CD14-positive monocyte (primary cell): Measurements from ENCODE around the gene DERL3. TPM values are rescaled to one million over a fixed set of nuclear protein-coding genes. Genes with fewer than 3 reads are reported as not detected.
A peak's percentile ranks its signal among the peaks of the same experiment; 100 is the strongest.

ENCODE experiments used
- DNase-seq, 3 donors: peaks; one replicate each; pipeline ENCODE4 v3.0.0-alpha.2; 2011 to 2022
- H2AFZ ChIP-seq: 2 replicates; pipeline ENCODE4 v1.6.0; 2012; ENCODE audit warnings: mild to moderate bottlenecking, low read depth, low read length, inconsistent platforms; ENCODE audit not compliant: insufficient read depth, poor library complexity, severe bottlenecking
- H3K27ac ChIP-seq, 2 donors: 1 replicate in 1 of 2; 2 replicates in 1 of 2; pipeline ENCODE4 v1.5.1; 2012 to 2013; ENCODE audit warnings: low read length in 2 of 2, control low read depth in 1 of 2, inconsistent platforms in 1 of 2, low read depth in 1 of 2, mild to moderate bottlenecking in 1 of 2
- H3K27me3 ChIP-seq, 2 donors: one replicate each; pipeline versions ENCODE4 v1.6.0 to v1.6.1; 2011 to 2013; ENCODE audit warnings: low read length in 2 of 2; ENCODE audit not compliant: control insufficient read depth in 2 of 2, insufficient read depth in 2 of 2
- H3K36me3 ChIP-seq, 2 donors: replicated peaks in 1 of 2; 1 replicate in 1 of 2; 2 replicates in 1 of 2; pipeline versions ENCODE4 v1.5.1 to v1.6.1; 2012 to 2013; ENCODE audit warnings: low read length in 2 of 2, control low read depth in 1 of 2, inconsistent platforms in 1 of 2, mild to moderate bottlenecking in 1 of 2; ENCODE audit not compliant: insufficient read depth in 2 of 2, control insufficient read depth in 1 of 2
- H3K4me1 ChIP-seq, 2 donors: 1 replicate in 1 of 2; 2 replicates in 1 of 2; pipeline versions ENCODE4 v1.5.1 to v1.6.1; 2012 to 2013; ENCODE audit warnings: low read length in 2 of 2, control low read depth in 1 of 2, inconsistent platforms in 1 of 2, mild to moderate bottlenecking in 1 of 2, moderate library complexity in 1 of 2; ENCODE audit not compliant: insufficient read depth in 2 of 2, control insufficient read depth in 1 of 2
- H3K4me2 ChIP-seq: replicated peaks from 2 replicates; pipeline ENCODE3; 2012; ENCODE audit warnings: low read length, moderate library complexity, mild to moderate bottlenecking; ENCODE audit not compliant: poor library complexity, severe bottlenecking; ENCODE audit errors: extremely low read depth
- H3K4me3 ChIP-seq, 3 experiments: fragments of 200-600 bp in 1 of 3; sonication (generic) in 1 of 3; replicated peaks in 1 of 3; 1 replicate in 2 of 3; 2 replicates in 1 of 3; pipeline ENCODE4 v1.5.1; 2011 to 2013; ENCODE audit warnings: low read length in 3 of 3, mild to moderate bottlenecking in 3 of 3, control low read depth in 2 of 3, low read depth in 2 of 3, inconsistent platforms in 1 of 3, moderate library complexity in 1 of 3
- H3K79me2 ChIP-seq: 2 replicates; pipeline ENCODE4 v1.6.0; 2012; ENCODE audit warnings: mild to moderate bottlenecking, control low read depth, inconsistent platforms, low read length, moderate library complexity; ENCODE audit not compliant: insufficient read depth
- H3K9ac ChIP-seq: 2 replicates; pipeline ENCODE4 v1.6.0; 2017; ENCODE audit warnings: low read length, mild to moderate bottlenecking; ENCODE audit not compliant: insufficient read depth, poor library complexity, severe bottlenecking
- H3K9me3 ChIP-seq, 2 donors: replicated peaks in 1 of 2; 1 replicate in 1 of 2; 2 replicates in 1 of 2; pipeline versions ENCODE4 v1.5.1 to v1.6.1; 2012 to 2013; ENCODE audit warnings: low read length in 2 of 2, control low read depth in 1 of 2; ENCODE audit not compliant: control insufficient read depth in 1 of 2, insufficient read depth in 1 of 2
- H4K20me1 ChIP-seq: 2 replicates; pipeline ENCODE4 v1.6.0; 2012; ENCODE audit warnings: mild to moderate bottlenecking, low read length, control low read depth, moderate library complexity; ENCODE audit not compliant: insufficient read depth
- H3K27ac Mint-ChIP-seq, 7 donors: one replicate each; pipeline ENCODE4 v1.8.0; 2020; ENCODE audit warnings: mild to moderate bottlenecking in 7 of 7, mixed read lengths in 7 of 7, moderate library complexity in 6 of 7, inconsistent platforms in 2 of 7
- H3K27me3 Mint-ChIP-seq, 3 donors: one replicate each; pipeline ENCODE4 v1.8.0; 2021 to 2022; ENCODE audit warnings: low read depth in 3 of 3, mild to moderate bottlenecking in 3 of 3, mixed read lengths in 3 of 3, moderate library complexity in 3 of 3, inconsistent platforms in 1 of 3
- H3K36me3 Mint-ChIP-seq, 2 donors: one replicate each; pipeline ENCODE4 v1.8.0; 2020; ENCODE audit warnings: mixed read lengths in 2 of 2, inconsistent platforms in 1 of 2, mild to moderate bottlenecking in 1 of 2
- H3K4me1 Mint-ChIP-seq: one replicate; pipeline ENCODE4 v1.8.0; 2020; ENCODE audit warnings: mild to moderate bottlenecking, mixed read lengths
- H3K4me3 Mint-ChIP-seq, 2 donors: one replicate each; pipeline ENCODE4 v1.8.0; 2020; ENCODE audit warnings: mild to moderate bottlenecking in 2 of 2, mixed read lengths in 2 of 2, moderate library complexity in 1 of 2
- H3K9me3 Mint-ChIP-seq, 7 donors: one replicate each; pipeline ENCODE4 v1.8.0; 2020 to 2022; ENCODE audit warnings: mixed read lengths in 7 of 7, mild to moderate bottlenecking in 6 of 7, moderate library complexity in 6 of 7, inconsistent platforms in 2 of 7
- CTCF ChIP-seq: fragments of 200-600 bp; IDR thresholded peaks from one replicate; pipeline ENCODE4 v1.8.0; 2022; ENCODE audit warnings: antibody characterized with exemption, mild to moderate bottlenecking
- WGBS: methylation state at CpG from one replicate; pipeline ENCODE4 v1.1.5; 2013; ENCODE audit warnings: missing lambda C conversion rate; ENCODE audit not compliant: insufficient coverage; 5-methylcytosine and 5-hydroxymethylcytosine counted together
- intact Hi-C, 2 donors: fragments of 100-400 bp; cut with micrococcal nuclease; formaldehyde crosslinking; loops; one replicate each; pipeline versions ENCODE4 v1.15.0 to v1.15.1; 2023
- polyA plus RNA-seq, 3 donors: library from polyadenylated mRNA; depleted of rRNA in 1 of 3; unstranded in 2 of 3; stranded (reverse) in 1 of 3; fragments of 300-500 nt in 2 of 3; fragments of >200 nt in 1 of 3; fragmentation: Illumina TruSeq in 2 of 3; gene quantifications; 1 replicate in 2 of 3; 2 replicates in 1 of 3; pipeline ENCODE4 v1.2.3, GENCODE V29; 2012 to 2021

Gene DERL3
- polyA plus RNA-seq, 3 donors = 0.23 to 0.64 (median 0.28) TPM

GRCh38 chr22:23790819-23791737, 47.7 kb downstream of the DERL3 start:
- no peaks in the 10 kb centered on the region for H3K27me3 Mint-ChIP-seq
- peaks cover 15% of the 10 kb centered on the region for H3K4me1 Mint-ChIP-seq
- 95% methylated on average over 7 of the region's 11 CpGs for WGBS
- Histone ChIP-seq H3K27me3 (no peaks in the 10 kb centered on the region), H3K9me3 (no peaks in the 10 kb centered on the region), H3K36me3 (peaks cover 35 to 62% of the 10 kb centered on the region in 2 donors), H3K4me3 (no peak overlapping the region), H3K4me2 (no peak overlapping the region), H2AFZ (no peak overlapping the region), H4K20me1 (peaks cover 54% of the 10 kb centered on the region), H3K9ac (no peak overlapping the region), H3K79me2 (peaks cover 51% of the 10 kb centered on the region), H3K4me1 (peaks cover 14 to 19% of the 10 kb centered on the region in 2 donors), H3K27ac (no peak overlapping the region)
- no peak for DNase-seq
- no peak overlapping the region for H3K27ac Mint-ChIP-seq
- H3K4me3 Mint-ChIP-seq = no peak overlapping the region
- no peak for TF ChIP-seq CTCF
- H3K9me3 Mint-ChIP-seq = no peaks in the 10 kb centered on the region
- intact Hi-C loops = no loop called here
- H3K36me3 Mint-ChIP-seq = peaks cover 35 to 57% of the 10 kb centered on the region in 2 donors

GRCh38 chr22:23789638-23790037, 49.2 kb downstream of the DERL3 start:
- H3K27me3 Mint-ChIP-seq = peaks cover 0 to under 1% (median 0%) of the 10 kb centered on the region in 3 donors
- Histone ChIP-seq H2AFZ (no peak overlapping the region), H3K27ac (peak overlapping the region in 1 of 2 donors; percentile 48), H3K9me3 (no peaks in the 10 kb centered on the region), H3K4me2 (no peak overlapping the region), H3K79me2 (peaks cover 51% of the 10 kb centered on the region), H3K4me3 (no peak overlapping the region), H4K20me1 (peaks cover 54% of the 10 kb centered on the region), H3K9ac (no peak overlapping the region), H3K36me3 (peaks cover 27 to 49% of the 10 kb centered on the region in 2 donors), H3K27me3 (no peaks in the 10 kb centered on the region), H3K4me1 (peaks cover 14 to 19% of the 10 kb centered on the region in 2 donors)
- H3K4me1 Mint-ChIP-seq = peaks cover 15% of the 10 kb centered on the region
- DNase-seq = no peak
- no peaks in the 10 kb centered on the region for H3K9me3 Mint-ChIP-seq
- 94% methylated on average over 2 of the region's 4 CpGs for WGBS
- peaks cover 25 to 42% of the 10 kb centered on the region in 2 donors for H3K36me3 Mint-ChIP-seq
- intact Hi-C loops = loop anchor here (5.0 kb wide), 2 partner anchors 123 to 223 kb away; partner anchors contain the start of gene CABIN1 (in 1 of the 2)
- TF ChIP-seq CTCF = no peak
- no peak overlapping the region for H3K4me3 Mint-ChIP-seq
- H3K27ac Mint-ChIP-seq = peak overlapping the region in 3 of 7 donors; percentile 13 to 65 (median 64)
